ENCODE measurements around the gene GPR176. TPM values are rescaled to one million over a fixed set of nuclear protein-coding genes. Genes with fewer than 3 reads are reported as not detected.

Gene GPR176
- total RNA-seq, 1 donor, result 173 TPM

DNA sequence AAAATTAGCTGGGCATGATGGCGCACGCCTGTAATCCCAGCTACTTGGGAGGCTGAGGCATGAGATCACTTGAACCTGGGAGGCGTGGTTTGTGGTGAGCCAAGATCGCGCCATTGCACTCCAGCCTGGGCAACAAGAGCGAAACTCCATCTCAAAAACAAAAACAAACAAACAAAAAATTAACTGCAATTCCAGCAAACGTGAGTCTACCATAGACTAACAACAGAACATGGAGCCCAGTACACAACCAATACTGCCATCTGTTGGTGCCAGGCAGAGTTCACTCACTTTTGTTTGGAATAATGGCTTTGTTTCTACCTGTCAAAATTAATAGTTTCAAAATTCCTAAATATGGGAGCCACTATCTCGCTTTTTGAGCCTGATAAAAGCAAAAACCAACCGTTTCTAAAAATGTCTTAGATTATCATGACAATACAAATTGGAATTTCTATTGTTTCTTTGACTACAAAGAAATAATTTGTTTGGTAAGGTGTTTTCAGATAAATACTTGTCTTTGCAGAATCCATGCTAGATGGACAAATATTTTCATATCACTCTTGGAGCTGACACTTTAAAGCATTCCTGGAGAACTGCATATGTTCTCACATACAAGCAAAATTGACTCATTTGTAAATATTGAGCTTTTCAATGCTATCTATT lies 45.0 kb downstream of the GPR176 start:
- Histone ChIP-seq H3K27ac (ENCODE audit: low read depth, low read length) (no peak overlapping the region), H2AFZ (ENCODE audit: low read length) (no peak overlapping the region), H3K4me1 (ENCODE audit: insufficient read depth, low read length) (peaks cover 25% of the 10 kb centered on the region), H3K79me2 (ENCODE audit: insufficient read depth, low read length) (peaks cover 85% of the 10 kb centered on the region), H3K4me2 (ENCODE audit: insufficient read depth, low read length) (no peak overlapping the region), H3K27me3 (ENCODE audit: insufficient read depth, low read length) (no peaks in the 10 kb centered on the region), H4K20me1 (ENCODE audit: insufficient read depth, low read length) (peaks cover 27% of the 10 kb centered on the region), H3K9me3 (ENCODE audit: low read depth, low read length) (no peaks in the 10 kb centered on the region), H3K36me3 (ENCODE audit: insufficient read depth, low read length) (peaks cover 7% of the 10 kb centered on the region), H3K4me3 (ENCODE audit: insufficient read depth, low read length) (no peak overlapping the region)
- TF ChIP-seq, protein P1, sequence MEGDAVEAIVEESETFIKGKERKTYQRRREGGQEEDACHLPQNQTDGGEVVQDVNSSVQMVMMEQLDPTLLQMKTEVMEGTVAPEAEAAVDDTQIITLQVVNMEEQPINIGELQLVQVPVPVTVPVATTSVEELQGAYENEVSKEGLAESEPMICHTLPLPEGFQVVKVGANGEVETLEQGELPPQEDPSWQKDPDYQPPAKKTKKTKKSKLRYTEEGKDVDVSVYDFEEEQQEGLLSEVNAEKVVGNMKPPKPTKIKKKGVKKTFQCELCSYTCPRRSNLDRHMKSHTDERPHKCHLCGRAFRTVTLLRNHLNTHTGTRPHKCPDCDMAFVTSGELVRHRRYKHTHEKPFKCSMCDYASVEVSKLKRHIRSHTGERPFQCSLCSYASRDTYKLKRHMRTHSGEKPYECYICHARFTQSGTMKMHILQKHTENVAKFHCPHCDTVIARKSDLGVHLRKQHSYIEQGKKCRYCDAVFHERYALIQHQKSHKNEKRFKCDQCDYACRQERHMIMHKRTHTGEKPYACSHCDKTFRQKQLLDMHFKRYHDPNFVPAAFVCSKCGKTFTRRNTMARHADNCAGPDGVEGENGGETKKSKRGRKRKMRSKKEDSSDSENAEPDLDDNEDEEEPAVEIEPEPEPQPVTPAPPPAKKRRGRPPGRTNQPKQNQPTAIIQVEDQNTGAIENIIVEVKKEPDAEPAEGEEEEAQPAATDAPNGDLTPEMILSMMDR (IDR thresholded peaks at IDR 0.05; ENCODE audit: extremely low read depth, low read depth, low read length), result peak; percentile 62
- no peak for DNase-seq (ENCODE audit: insufficient read length, low spot score, missing footprints)

DNA sequence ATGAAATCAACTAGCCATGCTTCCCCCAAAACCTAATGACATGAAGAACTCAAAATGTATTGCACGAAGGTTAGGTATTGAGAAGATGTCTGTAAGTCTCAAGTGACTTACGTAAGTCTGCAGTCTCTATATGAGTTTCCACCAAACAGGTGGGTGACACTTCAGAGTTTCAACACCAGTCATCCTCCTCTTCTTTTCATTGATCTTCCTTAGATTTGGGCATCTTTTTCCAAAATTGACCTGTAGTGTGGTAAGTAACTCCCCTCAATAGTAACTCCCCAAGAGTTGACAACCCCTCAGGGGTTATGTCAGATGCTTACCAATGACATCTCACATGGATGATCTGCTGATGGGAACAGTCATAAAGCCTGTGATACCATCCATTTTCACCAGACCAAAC lies 46.1 kb downstream of the GPR176 start:
- peaks cover 7% of the 10 kb centered on the region for H3K36me3 ChIP-seq (ENCODE audit: insufficient read depth, low read length)
- TF ChIP-seq, protein P1 (IDR thresholded peaks at IDR 0.05; ENCODE audit: extremely low read depth, low read depth, low read length), result no peak
- H3K27ac ChIP-seq (ENCODE audit: low read depth, low read length), result no peak overlapping the region
- no peak overlapping the region for H3K4me2 ChIP-seq (ENCODE audit: insufficient read depth, low read length)
- no peak overlapping the region for H3K4me3 ChIP-seq (ENCODE audit: insufficient read depth, low read length)
- no peak for DNase-seq (ENCODE audit: insufficient read length, low spot score, missing footprints)
- no peak overlapping the region for H2AFZ ChIP-seq (ENCODE audit: low read length)
- H3K27me3 ChIP-seq (ENCODE audit: insufficient read depth, low read length), result no peaks in the 10 kb centered on the region
- peaks cover 83% of the 10 kb centered on the region for H3K79me2 ChIP-seq (ENCODE audit: insufficient read depth, low read length)
- peaks cover 19% of the 10 kb centered on the region for H3K4me1 ChIP-seq (ENCODE audit: insufficient read depth, low read length)
- H3K9me3 ChIP-seq (ENCODE audit: low read depth, low read length), result no peaks in the 10 kb centered on the region
- H4K20me1 ChIP-seq (ENCODE audit: insufficient read depth, low read length), result peaks cover 31% of the 10 kb centered on the region

- DNase-seq (ENCODE audit: insufficient read length, low spot score, missing footprints), result no peak
- TF ChIP-seq, protein P1 (IDR thresholded peaks at IDR 0.05; ENCODE audit: extremely low read depth, low read depth, low read length), result no peak
- Histone ChIP-seq H4K20me1 (ENCODE audit: insufficient read depth, low read length) (peaks cover 46% of the 10 kb centered on the region), H3K27ac (ENCODE audit: low read depth, low read length) (no peak overlapping the region), H2AFZ (ENCODE audit: low read length) (no peak overlapping the region), H3K4me3 (ENCODE audit: insufficient read depth, low read length) (no peak overlapping the region), H3K27me3 (ENCODE audit: insufficient read depth, low read length) (no peaks in the 10 kb centered on the region), H3K9me3 (ENCODE audit: low read depth, low read length) (no peaks in the 10 kb centered on the region), H3K36me3 (ENCODE audit: insufficient read depth, low read length) (peaks cover 7% of the 10 kb centered on the region), H3K4me2 (ENCODE audit: insufficient read depth, low read length) (no peak overlapping the region), H3K79me2 (ENCODE audit: insufficient read depth, low read length) (peaks cover 91% of the 10 kb centered on the region), H3K4me1 (ENCODE audit: insufficient read depth, low read length) (no peaks in the 10 kb centered on the region)
Observed at GRCh38 chr15:39870537-39870936, 49.5 kb downstream of the GPR176 start.

DNA sequence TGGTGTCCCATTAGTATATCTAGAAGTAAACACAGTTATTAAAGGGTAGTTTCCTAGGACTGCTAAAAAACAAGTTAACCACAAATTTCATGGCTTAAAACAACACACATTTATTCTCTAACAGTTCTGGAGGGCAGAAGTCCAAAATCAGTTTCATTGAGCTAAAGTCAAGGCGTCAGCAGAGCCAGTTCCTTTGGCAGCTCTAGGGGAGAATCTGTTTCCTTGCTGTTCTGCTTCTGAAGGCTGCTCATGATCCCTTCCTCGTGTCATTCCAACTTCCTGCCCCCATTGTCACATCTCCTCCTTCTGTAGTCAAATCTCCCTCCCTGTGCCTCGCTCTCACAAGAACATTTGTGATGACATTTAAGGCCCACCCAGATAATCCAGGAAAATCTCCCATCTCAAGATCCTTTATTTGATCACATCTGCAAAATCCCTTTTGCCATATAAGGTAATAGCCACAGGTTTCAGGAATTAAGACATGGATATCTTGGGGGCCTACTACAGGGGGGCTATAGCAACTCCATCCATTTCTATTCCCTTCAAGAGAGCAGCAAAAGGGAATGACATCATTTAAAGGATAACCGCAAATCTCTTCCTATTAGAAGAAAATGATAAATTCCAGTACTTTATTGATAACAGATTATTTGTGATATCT lies 50.1 kb downstream of the GPR176 start:
- H4K20me1 ChIP-seq (ENCODE audit: insufficient read depth, low read length), result peaks cover 46% of the 10 kb centered on the region
- H3K4me2 ChIP-seq (ENCODE audit: insufficient read depth, low read length), result no peak overlapping the region
- H3K4me1 ChIP-seq (ENCODE audit: insufficient read depth, low read length), result no peaks in the 10 kb centered on the region
- TF ChIP-seq, protein P1 (IDR thresholded peaks at IDR 0.05; ENCODE audit: extremely low read depth, low read depth, low read length), result no peak
- DNase-seq (ENCODE audit: insufficient read length, low spot score, missing footprints), result no peak
- H3K27me3 ChIP-seq (ENCODE audit: insufficient read depth, low read length), result no peaks in the 10 kb centered on the region
- no peaks in the 10 kb centered on the region for H3K9me3 ChIP-seq (ENCODE audit: low read depth, low read length)
- H3K79me2 ChIP-seq (ENCODE audit: insufficient read depth, low read length), result peaks cover 91% of the 10 kb centered on the region
- H3K4me3 ChIP-seq (ENCODE audit: insufficient read depth, low read length), result no peak overlapping the region
- H3K27ac ChIP-seq (ENCODE audit: low read depth, low read length), result no peak overlapping the region
- H3K36me3 ChIP-seq (ENCODE audit: insufficient read depth, low read length), result peaks cover 7% of the 10 kb centered on the region
- no peak overlapping the region for H2AFZ ChIP-seq (ENCODE audit: low read length)
